HepG2 (cell line): Measurements from ENCODE around the gene ELL. TPM values are rescaled to one million over a fixed set of nuclear protein-coding genes. Genes with fewer than 3 reads are reported as not detected.

ENCODE experiments used
- ATAC-seq: fragments of 200-7000 bp; cut with Tn5 transposase; 3 replicates; pipeline ENCODE4 v1.9.1; 2020; ENCODE audit warnings: mild to moderate bottlenecking, moderate library complexity
- BruUV-seq: library from RNA; stranded (reverse); fragments of 400-500 nt; replicated peaks from 2 replicates; lab custom pipeline; 2021; lab: Mats Ljungman, UMichigan
- CTCF ChIA-PET: fragments of 300-600 bp; formaldehyde crosslinking; extraction: SDS; loops from one replicate; lab custom pipeline; 2021; ENCODE audit warnings: low total read pairs, inconsistent platforms, low intra/inter-chr PET ratio; lab: Yijun Ruan, JAX
- POLR2A ChIA-PET: fragments of 350-600 bp; sonication (Branson Sonifier 250); formaldehyde crosslinking; loops from one replicate; lab custom pipeline; 2020; ENCODE audit warnings: antibody characterized with exemption, inconsistent platforms; lab: Yijun Ruan, JAX
- DNase-seq: peaks from one replicate; pipeline ENCODE4 v3.0.0-alpha.2; 2015; ENCODE audit warnings: low spot score
- FAIRE-seq: peaks from 3 replicates; lab custom pipeline; 2011; peaks lifted over from hg19 to GRCh38; lab: Jason Lieb, UNC
- H2AFZ ChIP-seq: one replicate; pipeline ENCODE4 v1.6.1; 2011; ENCODE audit warnings: low read length, inconsistent platforms
- H3K27ac ChIP-seq: fragments of 300-600 bp; 3 replicates; pipeline ENCODE4 v1.8.0; 2011; ENCODE audit warnings: mixed run types, mild to moderate bottlenecking, mixed read lengths, low read length, inconsistent platforms; ENCODE audit not compliant: insufficient read depth; ENCODE audit errors: extremely low read length
- H3K27me3 ChIP-seq, 2 experiments: fragments of 200-600 bp in 1 of 2; 2 replicates in 1 of 2; 3 replicates in 1 of 2; pipeline versions ENCODE4 v1.6.0 to v1.8.0; 2011; ENCODE audit warnings: low read length in 2 of 2, mild to moderate bottlenecking in 2 of 2, moderate library complexity in 2 of 2, inconsistent platforms in 1 of 2; ENCODE audit not compliant: insufficient read depth in 2 of 2, control insufficient read depth in 1 of 2
- H3K36me3 ChIP-seq, 2 experiments: fragments of 200-600 bp in 1 of 2; replicated peaks in 1 of 2; 2 replicates in 1 of 2; 3 replicates in 1 of 2; pipeline versions ENCODE4 v1.5.1 to v1.8.0; 2011; ENCODE audit warnings: low read length in 2 of 2, inconsistent platforms in 1 of 2; ENCODE audit not compliant: insufficient read depth in 2 of 2, control insufficient read depth in 1 of 2
- H3K4me1 ChIP-seq: 2 replicates; pipeline ENCODE4 v1.5.1; 2012; ENCODE audit warnings: low read length, inconsistent platforms; ENCODE audit not compliant: insufficient read depth
- H3K4me2 ChIP-seq: 2 replicates; pipeline ENCODE4 v1.6.0; 2011; ENCODE audit warnings: low read depth, low read length, inconsistent platforms
- H3K4me3 ChIP-seq, 3 experiments: fragments of 200-600 bp in 1 of 3; sonication (generic), shearing (Covaris generic) in 1 of 3; replicated peaks in 1 of 3; 2 replicates each; pipeline ENCODE4 v1.5.1; 2011 to 2016; ENCODE audit warnings: low read length in 3 of 3, inconsistent platforms in 2 of 3, low read depth in 2 of 3, mild to moderate bottlenecking in 2 of 3, control low read depth in 1 of 3, mixed read lengths in 1 of 3; ENCODE audit not compliant: insufficient read depth in 1 of 3
- H3K79me2 ChIP-seq: one replicate; pipeline ENCODE4 v1.6.1; 2011; ENCODE audit warnings: low read length, inconsistent platforms; ENCODE audit not compliant: insufficient read depth
- H3K9ac ChIP-seq: 2 replicates; pipeline ENCODE4 v1.6.0; 2011; ENCODE audit warnings: mild to moderate bottlenecking, low read depth, low read length, inconsistent platforms; ENCODE audit not compliant: insufficient read depth
- H3K9me3 ChIP-seq: 2 replicates; pipeline ENCODE4 v1.5.1; 2012; ENCODE audit warnings: mild to moderate bottlenecking, low read length
- H4K20me1 ChIP-seq: 2 replicates; pipeline ENCODE4 v1.6.0; 2011; ENCODE audit warnings: inconsistent platforms, mild to moderate bottlenecking, low read length, moderate library complexity; ENCODE audit not compliant: insufficient read depth
- KLF12 ChIP-seq: sonication (generic); formaldehyde crosslinking; IDR thresholded peaks from 2 replicates; pipeline ENCODE4 v1.4.0; 2020; ENCODE audit warnings: missing genetic modification reagents, borderline replicate concordance
- MAZ ChIP-seq, 2 experiments: sonication (generic) in 1 of 2; formaldehyde crosslinking in 1 of 2; IDR thresholded peaks; 2 replicates each; pipeline versions ENCODE4 v1.5.0 to v1.6.1; 2012 to 2020; ENCODE audit warnings: low read depth in 2 of 2, mild to moderate bottlenecking in 2 of 2, borderline replicate concordance in 1 of 2, improper control_type of control experiment in 1 of 2, low read length in 1 of 2, missing genetic modification reagents in 1 of 2, moderate library complexity in 1 of 2
- MZF1 ChIP-seq: sonication (generic); formaldehyde crosslinking; IDR thresholded peaks from 2 replicates; pipeline ENCODE4 v1.8.1; 2023; ENCODE audit warnings: mild to moderate bottlenecking, missing genetic modification reagents, borderline replicate concordance
- NFRKB ChIP-seq: fragments of 450-650 bp; IDR thresholded peaks from 2 replicates; pipeline ENCODE4 v1.6.1; 2017
- NPAS2 ChIP-seq: sonication (generic); formaldehyde crosslinking; IDR thresholded peaks from 2 replicates; pipeline ENCODE4 v1.8.0; 2022; ENCODE audit warnings: mild to moderate bottlenecking, missing genetic modification reagents, borderline replicate concordance
- POLR2AphosphoS5 ChIP-seq: IDR thresholded peaks from 2 replicates; pipeline ENCODE4 v1.6.1; 2012; ENCODE audit warnings: low read depth, low read length
- RELA ChIP-seq: sonication (generic); formaldehyde crosslinking; IDR thresholded peaks from 2 replicates; pipeline ENCODE4 v1.4.0; 2020; ENCODE audit warnings: missing genetic modification reagents
- SRSF1 ChIP-seq: fragments of 200-400 bp; formaldehyde crosslinking; optimal IDR thresholded peaks from 2 replicates; pipeline ENCODE3; 2017; ENCODE audit warnings: mild to moderate bottlenecking, low read depth, low read length, moderate library complexity
- YEATS4 ChIP-seq: sonication (generic); formaldehyde crosslinking; IDR thresholded peaks from 2 replicates; pipeline ENCODE4 v1.4.0; 2020; ENCODE audit warnings: missing genetic modification reagents, borderline replicate concordance
- ZNF263 ChIP-seq: sonication (generic); formaldehyde crosslinking; IDR thresholded peaks from 2 replicates; pipeline ENCODE4 v1.4.0; 2020; ENCODE audit warnings: missing genetic modification reagents
- ZNF281 ChIP-seq: sonication (generic); formaldehyde crosslinking; IDR thresholded peaks from 2 replicates; pipeline ENCODE4 v1.4.0; 2020; ENCODE audit warnings: missing genetic modification reagents, borderline replicate concordance
- WGBS: methylation state at CpG from one replicate; pipeline ENCODE4 v1.1.6; 2017; ENCODE audit warnings: low lambda C conversion rate; 5-methylcytosine and 5-hydroxymethylcytosine counted together
- in situ Hi-C: cut with HindIII; loops from 2 replicates; pipeline ENCODE4 v1.10.0; 2017; ENCODE audit warnings: low pct_unique_long_range_greater_than_20kb; ENCODE audit not compliant: extremely low pct_ligation_motif_present
- intact Hi-C: fragments of 100-400 bp; cut with micrococcal nuclease; formaldehyde crosslinking; loops from one replicate; pipeline ENCODE4 v1.10.0; 2022; ENCODE audit not compliant: unreplicated experiment
- polyA plus RNA-seq, 8 experiments: library from polyadenylated mRNA; depleted of rRNA in 3 of 8; stranded (reverse) in 7 of 8; unstranded in 1 of 8; fragments of >200 nt; fragmentation: Illumina TruSeq in 4 of 8; extraction: Trizol in 4 of 8; gene quantifications; 2 replicates each; pipeline versions ENCODE4 v1.2.1 to v1.2.3, GENCODE V29; 2011 to 2016; ENCODE audit warnings: low read depth in 4 of 8, missing spikeins in 1 of 8, mixed read lengths in 1 of 8; ENCODE audit not compliant: insufficient read depth in 1 of 8
- total RNA-seq, 5 experiments: library from RNA; depleted of rRNA; stranded (reverse); fragments of >200 nt; fragmentation: Illumina TruSeq; extraction: Trizol; gene quantifications; 2 replicates each; pipeline ENCODE4 v1.2.3, GENCODE V29; 2016; ENCODE audit warnings: low read depth in 1 of 5
- TF ChIP-seq, protein P1 (sequence below): sonication (generic); formaldehyde crosslinking; IDR thresholded peaks from 2 replicates; pipeline ENCODE4 v1.5.0; 2020; ENCODE audit warnings: missing genetic modification reagents
- TF ChIP-seq, protein P2 (sequence below): sonication (generic); formaldehyde crosslinking; IDR thresholded peaks from 2 replicates; pipeline ENCODE4 v1.8.0; 2022; ENCODE audit warnings: mild to moderate bottlenecking, missing genetic modification reagents, moderate library complexity
- TF ChIP-seq, protein P3 (sequence below): sonication (generic); formaldehyde crosslinking; IDR thresholded peaks from 2 replicates; pipeline ENCODE4 v1.5.1; 2020; ENCODE audit warnings: missing genetic modification reagents, mild to moderate bottlenecking, borderline replicate concordance

The ELL gene
- total and polyA plus RNA-seq, 2 of the 13 experiments (the other 11 are each of a cell fraction or from before 2014, with no cell fraction given) = 3.7 to 5.4 TPM

GRCh38 chr19:18428173-18428786, 93.6 kb downstream of the ELL start:
- no peak for FAIRE-seq
- H3K4me1 ChIP-seq = no peaks in the 10 kb centered on the region
- CTCF ChIA-PET = no interaction called here
- TF ChIP-seq, protein P1, sequence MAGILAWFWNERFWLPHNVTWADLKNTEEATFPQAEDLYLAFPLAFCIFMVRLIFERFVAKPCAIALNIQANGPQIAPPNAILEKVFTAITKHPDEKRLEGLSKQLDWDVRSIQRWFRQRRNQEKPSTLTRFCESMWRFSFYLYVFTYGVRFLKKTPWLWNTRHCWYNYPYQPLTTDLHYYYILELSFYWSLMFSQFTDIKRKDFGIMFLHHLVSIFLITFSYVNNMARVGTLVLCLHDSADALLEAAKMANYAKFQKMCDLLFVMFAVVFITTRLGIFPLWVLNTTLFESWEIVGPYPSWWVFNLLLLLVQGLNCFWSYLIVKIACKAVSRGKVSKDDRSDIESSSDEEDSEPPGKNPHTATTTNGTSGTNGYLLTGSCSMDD (CRISPR knock-in tag) = no peak
- TF ChIP-seq ZNF281 (CRISPR knock-in tag) (no peak), KLF12 (CRISPR knock-in tag) (no peak), RELA (CRISPR knock-in tag) (no peak), MAZ (IDR thresholded peaks at IDR 0.05; ENCODE audit: borderline replicate concordance, low read depth, low read length) (no peak), MAZ (CRISPR knock-in tag; IDR thresholded peaks at IDR 0.05; ENCODE audit: low read depth) (no peak), NFRKB (no peak), ZNF263 (CRISPR knock-in tag) (no peak), SRSF1 (no peak), NPAS2 (CRISPR knock-in tag) (no peak), MZF1 (CRISPR knock-in tag) (no peak), POLR2AphosphoS5 (no peak), YEATS4 (CRISPR knock-in tag) (no peak)
- TF ChIP-seq, protein P2, sequence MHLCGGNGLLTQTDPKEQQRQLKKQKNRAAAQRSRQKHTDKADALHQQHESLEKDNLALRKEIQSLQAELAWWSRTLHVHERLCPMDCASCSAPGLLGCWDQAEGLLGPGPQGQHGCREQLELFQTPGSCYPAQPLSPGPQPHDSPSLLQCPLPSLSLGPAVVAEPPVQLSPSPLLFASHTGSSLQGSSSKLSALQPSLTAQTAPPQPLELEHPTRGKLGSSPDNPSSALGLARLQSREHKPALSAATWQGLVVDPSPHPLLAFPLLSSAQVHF = no peak
- TF ChIP-seq, protein P3, sequence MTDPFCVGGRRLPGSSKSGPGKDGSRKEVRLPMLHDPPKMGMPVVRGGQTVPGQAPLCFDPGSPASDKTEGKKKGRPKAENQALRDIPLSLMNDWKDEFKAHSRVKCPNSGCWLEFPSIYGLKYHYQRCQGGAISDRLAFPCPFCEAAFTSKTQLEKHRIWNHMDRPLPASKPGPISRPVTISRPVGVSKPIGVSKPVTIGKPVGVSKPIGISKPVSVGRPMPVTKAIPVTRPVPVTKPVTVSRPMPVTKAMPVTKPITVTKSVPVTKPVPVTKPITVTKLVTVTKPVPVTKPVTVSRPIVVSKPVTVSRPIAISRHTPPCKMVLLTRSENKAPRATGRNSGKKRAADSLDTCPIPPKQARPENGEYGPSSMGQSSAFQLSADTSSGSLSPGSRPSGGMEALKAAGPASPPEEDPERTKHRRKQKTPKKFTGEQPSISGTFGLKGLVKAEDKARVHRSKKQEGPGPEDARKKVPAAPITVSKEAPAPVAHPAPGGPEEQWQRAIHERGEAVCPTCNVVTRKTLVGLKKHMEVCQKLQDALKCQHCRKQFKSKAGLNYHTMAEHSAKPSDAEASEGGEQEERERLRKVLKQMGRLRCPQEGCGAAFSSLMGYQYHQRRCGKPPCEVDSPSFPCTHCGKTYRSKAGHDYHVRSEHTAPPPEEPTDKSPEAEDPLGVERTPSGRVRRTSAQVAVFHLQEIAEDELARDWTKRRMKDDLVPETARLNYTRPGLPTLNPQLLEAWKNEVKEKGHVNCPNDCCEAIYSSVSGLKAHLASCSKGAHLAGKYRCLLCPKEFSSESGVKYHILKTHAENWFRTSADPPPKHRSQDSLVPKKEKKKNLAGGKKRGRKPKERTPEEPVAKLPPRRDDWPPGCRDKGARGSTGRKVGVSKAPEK = no peak
- TF ChIP-seq, all 625 proteins: peak for 0
- H3K4me3 ChIP-seq = no peak overlapping the region
- peaks cover 4% of the 10 kb centered on the region for H3K79me2 ChIP-seq
- intact Hi-C loops = no loop called here
- H3K9ac ChIP-seq = no peak overlapping the region
- no peaks in the 10 kb centered on the region for H3K9me3 ChIP-seq
- ATAC-seq (no peak), DNase-seq (no peak)
- H3K4me2 ChIP-seq = no peak overlapping the region
- POLR2A ChIA-PET = no interaction called here
- H3K36me3 ChIP-seq = peaks cover 1 to 3% of the 10 kb centered on the region in 2 experiments; a peak in 2 of 5 replicates
- no peak overlapping the region for H3K27ac ChIP-seq
- no peaks in the 10 kb centered on the region for H3K27me3 ChIP-seq
- BruUV-seq = no TSS peak
- 98% methylated on average over 9 of the region's 17 CpGs for WGBS
- in situ Hi-C loops = no loop called here
- H2AFZ ChIP-seq = no peak overlapping the region
- H4K20me1 ChIP-seq = no peaks in the 10 kb centered on the region
